ENCODE measurements around the gene C8G.

C8G gene

DNA sequence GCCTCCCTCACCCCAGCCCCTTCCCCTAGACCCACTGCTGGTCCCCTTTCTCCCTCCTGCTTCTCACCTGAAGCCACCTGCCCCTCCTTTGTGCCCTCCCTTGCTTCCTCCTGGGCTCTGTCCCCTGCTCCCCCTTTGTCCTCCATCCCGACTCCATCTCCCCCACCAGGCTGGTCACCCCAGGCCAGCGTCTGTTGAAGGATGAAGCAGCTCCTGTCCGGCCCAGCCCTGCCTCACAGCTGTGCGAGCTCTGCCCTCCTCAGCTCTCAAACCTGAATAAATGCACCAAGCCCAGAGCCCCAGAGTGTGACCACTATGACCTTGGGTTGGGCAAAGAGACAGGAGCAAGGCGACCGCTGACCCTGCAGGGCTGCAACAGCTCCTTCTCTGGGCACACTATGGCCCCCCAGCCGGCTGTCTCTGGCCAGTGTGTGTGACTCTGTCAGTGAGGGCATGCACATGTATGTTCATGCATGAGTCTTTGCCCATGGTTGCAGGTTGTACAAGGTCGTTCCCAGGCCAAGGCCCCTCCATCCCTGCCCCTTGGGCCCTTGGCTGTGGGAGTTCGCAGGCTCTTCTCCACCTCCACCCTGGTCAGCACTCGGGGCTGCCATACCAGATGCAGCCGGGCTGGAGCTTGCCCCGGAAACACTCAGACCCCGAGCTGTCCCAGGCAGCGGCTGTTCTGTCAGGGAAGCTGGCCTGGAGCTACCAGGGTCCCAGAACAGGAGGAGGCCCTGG lies 10.3 kb downstream of the C8G start:
- no peak for DNase-seq

DNA sequence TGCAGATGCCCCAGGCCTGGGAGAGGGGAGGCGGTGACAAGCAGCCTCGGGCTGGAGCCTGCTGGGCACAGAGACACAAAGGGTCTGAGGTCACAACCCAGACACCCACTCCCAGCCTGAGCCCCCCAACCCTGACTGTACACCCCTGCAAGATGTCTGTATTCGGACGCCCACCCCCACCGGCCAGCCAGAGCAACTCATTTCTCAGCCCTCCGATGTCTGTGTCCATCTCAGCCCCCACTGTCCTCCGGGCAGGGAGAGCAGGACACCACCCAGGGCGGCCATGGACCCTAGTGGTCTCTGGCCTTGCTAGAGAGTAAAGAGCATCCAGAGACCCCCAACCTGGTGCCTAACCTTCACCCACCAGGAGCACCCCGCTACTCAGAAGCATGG lies 10.9 kb downstream of the C8G start:
- DNase-seq: no peak

DNA sequence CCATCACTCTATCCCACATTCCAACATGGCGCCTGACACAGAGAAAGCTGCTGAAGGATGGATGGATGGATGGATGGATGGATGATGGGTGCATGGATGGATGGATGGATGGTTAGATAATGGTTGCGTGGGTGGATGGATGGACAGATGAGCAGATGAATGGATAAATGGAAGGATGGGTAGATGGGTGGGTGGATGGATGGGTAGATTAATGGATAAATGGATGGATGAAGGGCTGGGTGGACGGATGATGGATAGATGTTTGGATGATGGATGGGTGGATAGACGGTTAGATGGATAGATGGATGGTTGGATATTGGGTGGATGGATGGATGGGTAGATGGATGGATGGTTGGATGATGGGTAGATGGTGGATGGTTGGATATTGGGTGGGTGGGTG lies 11.6 kb downstream of the C8G start:
- DNase-seq: no peak

DNA sequence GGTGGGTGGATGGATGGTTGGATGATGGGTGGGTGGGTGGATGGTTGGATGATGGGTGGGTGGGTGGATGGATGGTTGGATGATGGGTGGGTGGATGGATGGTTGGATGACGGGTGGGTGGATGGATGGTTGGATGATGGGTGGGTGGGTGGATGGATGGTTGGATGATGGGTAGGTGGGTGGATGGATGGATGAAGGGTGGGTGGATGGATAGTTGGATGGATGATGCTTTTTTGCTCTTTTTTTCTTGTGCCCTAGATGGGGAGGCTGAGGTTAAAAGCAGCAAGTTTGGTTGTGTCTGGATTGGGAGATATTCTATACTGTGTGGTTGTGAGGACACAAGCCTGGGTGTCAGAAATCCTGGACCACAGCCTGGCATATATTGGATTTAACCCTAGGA lies 12.4 kb downstream of the C8G start:
- DNase-seq: no peak

DNA sequence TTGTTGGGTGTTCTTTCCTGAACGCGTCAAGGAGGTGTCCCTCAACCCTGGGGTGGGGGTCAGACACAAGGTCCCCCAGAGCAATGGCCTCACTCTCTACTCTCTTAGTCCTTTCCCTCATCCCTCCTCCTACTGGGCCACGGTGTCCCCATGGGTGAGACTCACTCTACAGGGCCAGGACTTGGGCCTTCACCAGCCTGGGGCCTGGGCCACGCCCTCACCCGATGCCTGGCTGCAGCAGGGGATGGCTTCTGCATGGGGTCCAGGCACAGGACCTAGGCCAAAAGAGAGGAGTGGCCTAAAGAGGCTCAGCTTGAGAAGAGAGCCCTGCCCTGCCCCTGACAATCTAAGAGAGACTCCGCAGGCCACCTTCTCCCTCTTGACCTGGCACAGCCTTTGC lies 12.9 kb downstream of the C8G start:
- DNase-seq: no peak

DNA sequence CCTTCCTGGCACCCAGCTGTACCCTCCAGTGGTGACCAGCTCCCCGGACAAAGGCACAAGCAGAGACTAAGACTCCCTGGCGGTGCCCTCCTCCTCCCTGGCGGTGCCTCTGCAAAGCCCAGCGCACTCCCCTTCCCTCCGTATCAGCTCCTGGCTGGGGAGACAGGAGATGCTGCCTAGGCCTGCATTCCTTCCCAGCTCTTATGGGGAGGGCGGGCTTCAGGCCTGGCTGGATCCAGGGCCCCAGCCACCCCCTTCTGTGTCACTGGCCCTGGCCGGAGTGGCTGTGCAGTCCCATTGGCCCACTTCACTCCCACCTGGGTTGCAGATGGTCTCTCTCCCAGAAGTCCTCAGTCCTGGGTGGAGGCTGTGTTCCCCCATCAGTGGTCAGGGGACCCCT lies 13.4 kb downstream of the C8G start:
- DNase-seq: no peak

DNA sequence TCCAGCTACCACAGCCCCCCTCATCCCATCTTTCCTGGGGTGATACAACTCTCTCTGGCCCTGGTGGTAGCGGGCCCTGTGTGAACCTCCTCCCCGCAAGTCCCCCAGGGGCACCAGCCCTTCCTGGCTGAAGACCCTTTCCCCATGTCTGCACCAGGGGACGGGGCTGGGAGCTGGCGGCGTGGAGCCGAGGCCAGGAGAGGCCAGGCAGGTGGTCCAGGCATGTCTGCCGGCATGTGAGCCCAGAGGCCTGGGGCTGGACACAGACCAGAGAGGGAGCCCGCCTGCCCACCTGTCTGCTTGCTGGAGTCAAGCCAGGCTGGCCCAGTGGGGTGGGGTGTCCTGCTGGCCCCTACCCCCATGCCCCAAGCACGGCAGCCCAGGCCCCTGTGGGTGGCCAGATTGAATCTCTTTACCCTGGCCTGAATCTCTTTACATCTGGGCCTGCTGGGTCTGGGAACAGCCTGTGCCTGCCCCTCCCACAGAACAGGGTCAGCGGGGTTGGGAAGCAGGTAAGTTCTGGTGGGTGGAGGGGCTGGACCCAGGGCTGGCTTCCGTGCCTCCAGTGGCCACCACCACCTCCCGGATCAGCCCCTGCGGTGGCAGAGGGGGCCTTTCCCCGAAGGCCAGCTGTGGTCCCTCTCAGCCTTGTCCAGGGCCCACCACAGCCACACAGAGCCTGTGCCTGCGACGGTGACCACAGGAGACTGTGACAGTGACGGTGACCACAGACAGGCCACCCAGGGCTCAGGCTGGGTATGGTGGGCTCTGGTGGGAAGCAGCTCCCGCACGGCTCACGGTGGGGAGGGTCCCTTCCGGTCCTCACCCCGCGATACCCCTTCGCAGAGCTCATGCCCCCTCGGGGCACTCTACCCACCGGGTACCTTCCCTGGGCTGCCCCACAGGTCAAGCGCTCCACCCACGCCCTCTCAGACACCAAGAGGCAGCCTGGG lies 14.1 kb downstream of the C8G start:
- DNase-seq: no peak

DNA sequence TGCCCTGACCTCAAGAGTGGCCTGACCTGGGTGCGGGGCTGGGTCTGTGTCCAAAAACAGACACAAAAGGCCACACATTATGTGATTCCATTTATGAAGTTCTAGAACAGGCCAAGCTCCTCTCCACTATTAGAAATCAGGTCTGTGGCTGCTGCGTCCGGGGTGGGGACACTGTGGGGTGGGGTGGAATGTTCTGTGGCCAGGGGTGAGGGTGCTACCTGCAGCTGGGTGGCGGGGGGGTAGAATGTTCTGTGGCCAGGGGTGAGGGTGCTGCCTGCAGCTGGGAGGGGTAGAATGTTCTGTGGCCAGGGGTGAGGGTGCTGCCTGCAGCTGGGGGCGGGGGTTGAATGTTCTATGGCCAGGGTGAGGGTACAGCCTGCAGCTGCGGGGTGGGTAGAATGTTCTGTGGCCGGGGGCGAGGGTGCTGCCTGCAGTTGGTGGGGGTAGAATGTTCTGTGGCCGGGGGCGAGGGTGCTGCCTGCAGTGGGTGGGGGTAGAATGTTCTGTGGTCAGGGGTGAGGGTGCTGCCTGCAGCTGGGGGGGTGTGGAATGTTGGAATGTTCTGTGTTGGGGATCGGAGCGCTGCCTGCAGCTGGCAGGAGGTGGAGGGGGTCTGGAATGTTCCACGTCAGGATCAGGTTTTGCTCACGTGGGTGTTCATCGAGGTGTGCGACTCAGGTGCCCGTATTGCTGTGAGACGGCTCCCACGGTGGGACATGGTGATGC lies 15.3 kb downstream of the C8G start:
- DNase-seq: no peak

DNA sequence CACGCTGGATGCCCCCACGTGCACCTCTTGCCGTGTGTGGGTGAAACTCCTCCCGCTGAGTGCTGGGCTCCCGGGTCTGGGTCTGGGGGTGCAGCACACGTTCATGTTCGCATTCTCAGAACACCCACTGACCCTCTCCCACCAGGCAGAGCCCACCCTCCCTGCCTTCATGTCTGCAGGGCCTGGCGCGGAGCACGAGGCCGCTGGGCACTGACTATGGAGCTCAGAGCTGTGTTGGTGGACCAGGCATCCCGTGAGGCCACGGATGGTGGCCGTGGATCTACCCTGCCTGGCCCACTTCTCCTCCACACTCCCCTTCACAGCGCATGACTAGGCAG lies 15.9 kb downstream of the C8G start:
- DNase-seq: no peak

DNA sequence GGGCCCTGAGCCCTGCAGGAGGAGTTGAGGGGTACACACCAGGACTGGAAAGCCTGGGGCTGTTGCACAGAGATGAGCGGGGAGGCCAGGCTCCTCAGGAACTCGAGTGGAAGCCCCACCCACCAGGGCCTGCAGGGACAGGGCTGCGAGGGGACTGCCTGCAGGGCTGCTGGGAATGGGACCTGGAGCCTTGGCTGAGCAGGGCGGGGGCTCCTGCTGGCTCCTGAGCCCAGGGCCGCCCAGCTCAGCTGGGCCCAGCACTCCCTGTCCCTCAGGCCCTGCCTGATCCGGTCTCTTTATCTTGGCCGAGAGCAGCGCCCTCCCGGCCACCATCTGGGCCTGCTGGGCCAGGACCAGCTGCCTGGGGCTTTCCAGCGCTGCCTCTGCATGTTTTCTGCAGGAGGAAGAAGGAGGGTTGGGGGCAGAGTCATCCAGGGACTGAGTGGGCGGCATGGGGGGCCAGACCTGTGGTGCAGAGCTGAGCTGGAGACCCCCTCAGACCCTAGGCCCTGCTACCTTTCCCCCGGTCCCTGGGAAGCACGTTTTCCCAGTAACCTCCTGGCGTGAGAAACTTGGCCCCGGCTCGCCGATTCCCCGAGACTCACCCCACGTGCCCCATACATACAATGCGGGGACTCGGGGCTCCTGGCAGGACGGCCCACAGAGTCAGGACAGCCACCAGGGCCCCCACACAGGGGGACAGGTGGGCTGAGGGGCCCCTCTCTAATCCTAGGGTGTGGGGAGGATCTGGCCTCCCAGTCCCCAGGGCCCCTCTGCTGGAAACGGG lies 16.4 kb downstream of the C8G start:
- no peak for DNase-seq

DNA sequence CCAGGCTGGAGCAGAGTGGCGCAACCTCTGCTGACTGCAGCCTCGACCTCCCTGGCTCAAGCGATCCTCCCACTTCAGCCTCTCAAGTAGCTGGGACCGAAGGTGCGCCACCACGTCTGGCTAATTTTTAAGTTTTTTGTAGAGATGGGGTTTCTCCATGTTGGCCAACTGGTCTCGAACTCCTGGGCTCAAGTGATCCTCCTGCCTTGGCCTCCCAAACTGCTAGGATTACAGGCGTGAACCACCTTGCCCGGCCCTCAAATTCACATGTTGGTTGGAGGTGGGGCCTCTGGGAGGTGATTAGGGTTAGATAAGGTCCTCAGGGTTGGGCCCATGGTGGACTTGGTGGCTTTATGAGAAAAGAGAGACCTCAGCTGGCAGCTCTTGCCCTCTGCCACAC lies 17.1 kb downstream of the C8G start:
- DNase-seq: no peak

DNA sequence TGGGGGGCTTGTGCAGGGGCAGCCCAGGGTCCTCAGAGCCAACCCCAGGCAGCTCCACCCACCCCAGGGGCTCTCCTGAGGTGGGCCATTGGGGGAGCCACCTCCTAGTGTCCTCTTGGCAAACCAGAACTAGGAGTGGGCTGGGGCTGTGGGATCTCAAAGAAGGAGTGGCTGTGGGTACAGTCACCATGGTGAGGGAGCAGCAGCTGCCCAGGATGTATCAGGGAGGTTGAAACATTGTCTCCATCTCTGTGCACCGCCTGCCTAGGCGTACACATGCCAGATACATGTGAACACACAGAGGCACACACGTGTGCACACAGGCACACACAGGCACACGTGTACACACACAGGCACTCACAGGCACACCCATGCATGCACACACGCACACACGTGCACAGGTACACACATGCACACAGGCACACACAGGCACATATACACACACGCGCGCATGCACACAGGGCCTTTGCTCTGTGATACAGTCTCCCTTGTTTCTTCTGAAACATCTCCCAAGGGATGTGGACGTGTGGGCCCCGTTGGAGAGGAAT lies 17.7 kb downstream of the C8G start:
- no peak for DNase-seq

DNA sequence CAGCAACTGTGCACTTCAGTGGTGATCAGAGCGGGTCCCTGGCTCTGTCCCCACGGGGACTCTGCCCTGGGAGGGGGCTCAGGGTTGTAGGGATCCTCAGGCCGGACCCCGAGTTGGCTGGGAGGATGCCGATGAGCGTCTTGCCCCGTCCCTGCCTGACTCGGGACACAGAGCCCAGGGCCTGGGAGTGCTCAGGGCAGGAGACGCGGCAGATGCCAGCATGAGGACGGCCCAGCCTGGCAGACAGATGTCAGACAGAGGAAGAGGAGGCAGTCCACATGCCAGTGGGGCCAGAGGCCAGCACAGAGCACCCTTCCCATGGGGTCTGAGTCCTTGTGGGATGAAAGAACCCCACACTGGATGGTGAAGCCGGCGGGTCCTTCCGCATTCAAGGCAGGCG lies 18.3 kb downstream of the C8G start:
- DNase-seq: no peak

DNA sequence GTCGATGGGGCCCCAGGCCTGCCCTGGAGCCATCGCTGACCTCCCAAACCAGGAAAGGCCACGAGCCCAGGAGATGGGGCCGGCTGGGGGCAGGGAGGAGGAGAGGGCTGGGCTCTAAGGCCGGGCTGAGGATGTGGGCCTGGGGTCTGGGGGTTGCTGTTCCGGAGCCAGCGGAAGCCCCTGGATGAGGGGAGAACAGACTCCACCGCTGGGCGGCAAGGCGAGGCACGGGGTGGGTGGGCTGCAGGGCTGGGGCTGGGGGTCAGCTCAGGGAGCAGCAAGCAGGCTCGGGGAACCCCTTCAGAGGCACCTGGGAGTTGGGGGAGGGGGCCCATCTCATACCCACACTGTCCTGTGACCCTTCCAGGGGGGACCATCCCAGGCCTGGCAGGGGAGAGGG lies 18.7 kb downstream of the C8G start:
- DNase-seq: no peak

DNA sequence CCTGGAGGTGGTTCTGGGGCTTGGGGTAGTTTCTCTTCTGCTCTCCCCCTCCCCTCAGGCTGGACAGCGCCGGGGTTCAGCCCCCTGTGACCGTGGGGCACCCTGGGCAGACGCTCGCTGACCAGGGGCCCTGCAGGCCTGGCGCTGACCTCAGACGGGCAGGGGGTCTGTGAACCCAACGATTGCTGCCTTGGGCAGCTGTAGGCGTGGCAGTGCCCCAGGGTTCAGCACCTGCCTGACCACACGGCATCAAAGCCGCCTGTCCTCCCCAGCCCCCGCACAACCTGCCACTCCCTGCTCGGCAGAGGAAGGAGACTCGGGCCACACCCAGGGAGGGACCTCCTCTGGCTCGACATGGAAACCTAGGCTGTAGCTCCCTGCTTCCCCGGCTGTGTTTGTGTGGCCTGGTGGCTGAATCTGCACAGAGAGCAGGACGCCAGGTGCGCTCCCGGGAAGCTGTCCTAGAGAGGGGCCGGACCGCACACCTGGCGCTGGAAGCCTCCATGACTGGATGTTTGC lies 19.2 kb downstream of the C8G start:
- DNase-seq: no peak

DNA sequence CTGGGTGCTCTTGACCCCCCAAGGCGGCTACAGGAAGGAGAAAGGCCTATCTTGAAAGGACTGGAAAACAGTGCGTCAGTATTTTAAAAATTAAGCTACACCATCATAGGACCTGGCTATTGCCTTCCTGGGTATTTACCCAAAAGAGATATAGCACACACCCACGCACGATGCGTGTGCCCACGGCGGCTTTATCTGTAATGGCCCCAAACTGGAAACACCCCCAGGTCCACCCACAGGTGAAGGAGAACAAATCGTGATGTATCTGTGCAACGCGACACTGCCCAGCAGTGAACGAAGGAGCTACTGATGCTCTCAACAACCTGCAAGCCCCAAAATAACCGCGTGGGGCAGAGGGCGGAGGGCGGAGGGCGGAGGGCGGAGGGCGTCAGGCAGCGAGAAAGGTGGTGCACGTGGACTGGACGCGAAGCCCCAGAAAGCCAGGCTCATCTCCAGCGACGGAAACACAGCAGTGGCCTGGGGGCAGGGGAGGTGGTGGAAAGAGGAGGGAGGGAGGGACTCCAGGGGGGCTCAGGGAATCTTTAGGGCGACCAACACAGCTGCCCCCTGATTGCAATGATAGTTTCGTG lies 19.9 kb downstream of the C8G start:
- no peak for DNase-seq

DNA sequence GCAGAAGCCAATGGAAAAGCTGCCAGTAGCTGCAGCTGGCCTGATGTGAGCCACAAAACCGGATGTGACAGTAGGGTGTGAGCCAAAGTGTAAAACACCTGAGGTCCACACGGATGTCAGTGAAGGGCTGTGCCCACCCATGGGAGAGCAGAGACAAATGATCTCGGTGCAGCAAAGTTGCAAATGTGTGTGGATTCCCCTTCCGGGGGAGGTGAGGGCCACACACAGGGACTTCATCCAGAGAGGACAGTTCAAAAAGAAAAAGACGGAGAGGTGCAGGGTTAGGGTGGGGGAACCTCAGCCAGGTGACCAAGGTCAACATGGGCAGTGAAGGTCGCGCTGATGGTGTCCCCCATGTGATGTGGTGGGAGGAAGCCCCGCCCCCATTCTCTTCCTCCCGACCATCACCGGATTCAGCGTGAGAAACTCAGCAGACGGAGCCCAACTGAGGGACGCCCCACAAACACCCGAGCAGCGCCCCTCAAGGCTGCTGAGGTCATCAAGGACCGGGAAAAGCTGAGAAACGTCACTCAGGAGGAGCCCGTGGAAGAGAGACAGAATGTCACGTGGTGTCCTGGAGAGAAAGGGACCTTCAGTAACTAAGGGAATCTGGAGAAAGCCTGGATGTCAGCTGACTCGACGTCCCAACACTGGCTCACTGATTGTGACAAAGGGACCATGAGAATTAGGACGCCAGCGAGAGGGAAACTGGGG lies 20.9 kb downstream of the C8G start:
- DNase-seq: no peak

DNA sequence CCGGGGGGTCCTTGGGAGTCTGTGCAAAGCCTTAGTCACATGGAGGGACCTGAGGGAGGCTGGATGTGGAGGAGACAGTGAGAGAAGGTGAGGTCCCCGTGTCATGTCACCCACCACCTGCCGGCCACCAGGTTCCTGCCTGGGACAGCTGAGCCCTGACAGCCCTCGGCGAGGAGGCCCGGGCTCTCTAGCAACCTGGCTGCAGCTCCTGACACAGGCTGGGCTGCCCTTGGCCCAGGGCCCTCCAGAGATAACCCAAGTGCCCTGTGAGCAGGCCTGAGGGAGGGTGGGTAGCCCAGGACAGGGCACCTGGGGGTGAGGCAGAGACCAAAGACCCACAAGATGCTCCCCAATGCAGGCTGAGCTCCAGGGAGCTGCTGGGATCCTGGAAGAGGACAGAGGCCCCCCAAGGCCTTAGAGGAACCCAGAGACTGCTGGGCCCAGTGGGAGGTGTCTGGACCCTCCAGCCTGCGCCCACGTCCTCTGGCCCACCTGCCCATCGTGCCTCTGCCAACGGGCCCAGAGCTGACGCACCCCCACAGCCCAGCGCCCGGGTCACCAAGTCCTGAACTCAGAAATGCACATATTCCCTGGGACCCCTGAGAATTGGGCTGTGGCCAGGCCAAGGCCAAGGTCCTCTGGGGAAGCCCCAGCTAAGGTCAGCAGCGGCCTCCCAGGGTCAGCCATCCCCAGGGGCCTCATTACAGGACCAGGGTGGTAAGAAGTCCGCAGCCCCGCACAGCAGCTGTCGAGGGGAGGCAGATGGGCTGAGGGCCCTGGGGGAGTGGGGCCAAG lies 23.5 kb downstream of the C8G start:
- no peak for DNase-seq

DNA sequence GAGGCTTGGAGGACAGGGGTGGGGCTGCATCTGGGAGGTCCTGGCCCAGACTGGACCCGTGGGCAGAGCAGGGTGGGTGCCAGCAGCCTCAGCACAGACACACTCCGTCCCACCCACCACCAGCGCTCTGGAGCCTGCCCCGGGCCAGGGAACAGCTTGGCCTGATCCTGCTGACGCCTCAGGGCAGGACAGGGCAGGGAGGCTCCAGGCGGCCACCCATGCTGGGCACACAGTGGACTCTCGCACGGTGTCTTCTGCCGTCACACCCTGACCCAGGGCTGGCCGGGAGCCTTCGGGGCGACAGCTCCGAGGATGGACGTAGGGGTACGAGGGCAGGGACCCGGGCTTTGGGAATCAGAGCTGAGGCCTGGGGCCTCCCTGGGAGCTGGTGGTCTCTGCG lies 24.1 kb downstream of the C8G start:
- DNase-seq: no peak

DNA sequence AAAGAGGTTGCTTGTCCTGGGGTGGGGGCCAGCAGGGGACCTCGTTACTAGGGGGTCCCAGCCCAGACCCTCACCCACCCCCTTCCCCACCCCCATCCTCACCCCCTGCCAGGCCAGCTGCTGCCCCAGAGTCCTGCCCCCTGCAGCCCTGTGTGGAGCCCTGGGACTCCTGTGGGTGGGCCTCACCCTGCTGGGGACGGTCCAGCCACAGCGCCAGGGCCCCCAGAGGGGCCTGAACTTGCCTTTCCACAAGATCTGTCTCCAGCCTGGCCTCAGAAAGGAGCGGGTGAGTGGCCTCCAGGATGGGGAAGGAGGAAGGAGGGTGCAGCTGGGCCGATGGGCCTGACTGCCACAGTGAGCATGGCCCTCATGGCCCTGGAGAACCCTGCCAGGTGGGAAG lies 24.7 kb downstream of the C8G start:
- no peak for DNase-seq
